Psoas muscle (tissue), 8 donors: ENCODE data around the gene FABP3. TPM values are rescaled to one million over a fixed set of nuclear protein-coding genes. Genes with fewer than 3 reads are reported as not detected.

ENCODE experiments used
- ATAC-seq, 4 donors: fragments of 200-7000 bp; cut with Tn5 transposase; one replicate each; pipeline ENCODE4 v1.9.1; 2020; ENCODE audit warnings: moderate library complexity in 3 of 4, mild to moderate bottlenecking in 2 of 4
- DNase-seq, 2 donors: peaks; one replicate each; pipeline ENCODE4 v3.0.0-alpha.2; 2020
- H3K27ac ChIP-seq: fragments of 200-600 bp; one replicate; pipeline ENCODE4 v1.8.0; 2022
- H3K27me3 ChIP-seq, 3 donors: fragments of 200-600 bp in 1 of 3; one replicate each; pipeline versions ENCODE4 v1.6.1 to v1.8.0; 2013 to 2022; ENCODE audit warnings: low read length in 2 of 3, mild to moderate bottlenecking in 2 of 3, moderate library complexity in 1 of 3; ENCODE audit not compliant: insufficient read depth in 3 of 3
- H3K36me3 ChIP-seq, 2 donors: fragments of 200-600 bp in 1 of 2; one replicate each; pipeline versions ENCODE4 v1.6.1 to v1.8.0; 2013 to 2022; ENCODE audit warnings: low read depth in 1 of 2, mild to moderate bottlenecking in 1 of 2, moderate library complexity in 1 of 2; ENCODE audit not compliant: insufficient read depth in 1 of 2
- H3K4me1 ChIP-seq: fragments of 200-600 bp; one replicate; pipeline ENCODE4 v1.8.0; 2022
- H3K4me3 ChIP-seq: fragments of 200-600 bp; one replicate; pipeline ENCODE4 v1.8.0; 2022; ENCODE audit warnings: mild to moderate bottlenecking
- H3K9me3 ChIP-seq: fragments of 200-600 bp; one replicate; pipeline ENCODE4 v1.8.0; 2022
- WGBS, 3 donors: extraction: QIAGEN DNeasy Blood & Tissue Kit; methylation state at CpG; one replicate each; pipeline versions ENCODE4 v1.1.6 to v1.1.7; 2013; 5-methylcytosine and 5-hydroxymethylcytosine counted together
- intact Hi-C, 2 donors: fragments of 100-400 bp; cut with DNase I; formaldehyde crosslinking; loops; one replicate each; pipeline versions ENCODE4 v1.11.0 to v1.14.2; 2022
- polyA plus RNA-seq, 3 donors: library from polyadenylated mRNA; stranded (reverse); fragments of 200-250 nt; gene quantifications; one replicate each; pipeline ENCODE4 v1.2.3, GENCODE V29; 2013
- total RNA-seq, 4 donors: library from RNA; stranded (reverse); fragmentation: NEBNext Ultra II Directional in 2 of 4; extraction: Animal tissue kit (Norgen Biotek cat#: 25700) in 2 of 4; gene quantifications; one replicate each; pipeline versions ENCODE4 v1.2.1 to v1.2.4, GENCODE V29; 2021 to 2023
- TF ChIP-seq, protein P1 (sequence below): fragments of 200-600 bp; IDR thresholded peaks from one replicate; pipeline ENCODE4 v1.8.0; 2022; ENCODE audit warnings: antibody characterized with exemption
- donor health status: healthy with polysubstance abuse.
- donor health status: DM: no; HTN: no; CAD: no; lungs with moderate emphysema.
- donor health status: Bipolar disorder and iron deficiency.
- donor health status: healthy.
- donor health status: DM: yes; HTN: yes; CAD: no.
- donor health status: DM: no; HTN: no; CAD: no.
- donor health status: DM: no; HTN: no; CAD: no.
- donor health status: DM: yes; HTN: yes; CAD: no.

The FABP3 gene
- total and polyA plus RNA-seq, 7 donors = 467 to 4,001 (median 2,603) TPM

DNA sequence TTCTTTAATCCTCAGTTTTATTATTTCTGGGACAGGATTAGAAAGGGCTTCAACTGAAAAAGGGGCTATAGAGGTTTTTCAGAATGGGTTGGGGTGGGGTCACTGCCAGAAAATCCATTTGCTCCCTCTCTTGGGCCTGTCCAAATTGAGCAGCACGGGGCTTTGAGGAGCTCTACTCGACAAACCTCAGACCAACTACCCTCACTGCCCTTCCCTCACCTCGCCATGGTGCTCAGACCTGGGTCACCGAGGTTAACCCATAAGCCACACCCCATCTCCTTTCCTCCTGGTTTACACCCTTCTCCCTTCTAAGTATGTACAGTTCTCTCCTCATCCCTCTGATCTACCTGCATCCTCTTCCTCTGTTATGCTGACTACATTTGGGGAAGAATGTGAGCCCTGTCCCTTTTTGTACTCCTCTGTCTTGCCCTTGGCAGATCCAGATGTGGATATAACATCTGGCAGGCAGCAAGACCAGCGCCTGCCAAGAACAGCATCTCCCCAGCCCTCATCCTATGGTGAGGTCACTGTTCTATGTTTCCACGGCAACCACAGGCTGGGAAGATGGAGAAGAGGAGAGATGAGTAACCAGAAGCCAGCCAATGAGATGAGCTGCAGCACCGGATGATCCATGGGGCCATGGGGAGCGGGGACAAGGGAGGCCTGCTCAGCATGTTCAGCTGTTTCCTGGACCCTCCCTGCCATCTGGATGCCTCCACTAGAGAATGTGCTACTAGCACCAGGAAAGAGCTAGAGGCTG is 3.7 kb upstream of the FABP3 start:
- intact Hi-C loops = no loop called here
- peak overlapping the region; percentile 15 for H3K27ac ChIP-seq
- no peak for ATAC-seq
- H3K4me3 ChIP-seq = no peak overlapping the region
- no peaks in the 10 kb centered on the region for H3K9me3 ChIP-seq
- DNase-seq = no peak
- H3K27me3 ChIP-seq = no peaks in the 10 kb centered on the region
- 66% methylated on average over 8 of the region's 8 CpGs for WGBS, 3 donors
- H3K36me3 ChIP-seq = no peaks in the 10 kb centered on the region
- H3K4me1 ChIP-seq = peaks cover 39% of the 10 kb centered on the region
- TF ChIP-seq, protein P1, sequence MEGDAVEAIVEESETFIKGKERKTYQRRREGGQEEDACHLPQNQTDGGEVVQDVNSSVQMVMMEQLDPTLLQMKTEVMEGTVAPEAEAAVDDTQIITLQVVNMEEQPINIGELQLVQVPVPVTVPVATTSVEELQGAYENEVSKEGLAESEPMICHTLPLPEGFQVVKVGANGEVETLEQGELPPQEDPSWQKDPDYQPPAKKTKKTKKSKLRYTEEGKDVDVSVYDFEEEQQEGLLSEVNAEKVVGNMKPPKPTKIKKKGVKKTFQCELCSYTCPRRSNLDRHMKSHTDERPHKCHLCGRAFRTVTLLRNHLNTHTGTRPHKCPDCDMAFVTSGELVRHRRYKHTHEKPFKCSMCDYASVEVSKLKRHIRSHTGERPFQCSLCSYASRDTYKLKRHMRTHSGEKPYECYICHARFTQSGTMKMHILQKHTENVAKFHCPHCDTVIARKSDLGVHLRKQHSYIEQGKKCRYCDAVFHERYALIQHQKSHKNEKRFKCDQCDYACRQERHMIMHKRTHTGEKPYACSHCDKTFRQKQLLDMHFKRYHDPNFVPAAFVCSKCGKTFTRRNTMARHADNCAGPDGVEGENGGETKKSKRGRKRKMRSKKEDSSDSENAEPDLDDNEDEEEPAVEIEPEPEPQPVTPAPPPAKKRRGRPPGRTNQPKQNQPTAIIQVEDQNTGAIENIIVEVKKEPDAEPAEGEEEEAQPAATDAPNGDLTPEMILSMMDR = no peak

DNA sequence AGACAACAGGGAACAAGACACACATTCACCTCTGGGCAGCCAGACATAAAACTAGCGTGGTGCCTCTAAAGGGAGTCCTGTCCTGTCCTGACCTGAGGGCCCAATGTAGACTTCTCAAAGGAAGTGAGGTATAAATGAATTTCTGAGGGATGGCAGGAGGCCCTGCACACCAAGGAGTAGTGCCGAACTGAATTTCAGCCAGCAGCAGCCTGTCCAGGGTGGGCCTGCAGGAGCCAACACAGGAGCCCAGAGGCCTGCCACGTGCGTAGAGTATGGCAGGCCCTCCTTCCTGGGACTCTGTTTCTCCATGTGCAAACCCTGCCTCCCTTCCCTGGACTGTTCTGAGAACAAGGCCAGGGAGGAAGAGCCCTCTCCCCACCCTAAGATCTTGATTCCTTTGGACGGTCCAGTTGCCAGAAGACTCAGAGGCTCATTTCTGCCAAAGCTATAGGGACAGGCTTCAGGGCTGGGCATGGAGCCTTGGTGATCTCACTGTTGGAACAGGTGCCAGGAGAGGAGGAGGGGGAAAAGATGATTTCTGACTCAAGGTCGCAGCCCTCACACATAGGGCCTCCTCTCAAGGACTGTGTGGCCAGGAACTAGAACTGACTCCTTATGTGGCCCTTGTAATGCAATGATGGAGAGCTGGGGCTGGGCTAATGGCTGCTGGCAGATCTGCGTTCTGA is 1.8 kb upstream of the FABP3 start:
- intact Hi-C loops = no loop called here
- TF ChIP-seq, protein P1 = no peak
- Histone ChIP-seq H3K27ac (peak overlapping the region; percentile 96), H3K27me3 (no peaks in the 10 kb centered on the region), H3K4me1 (peaks cover 32% of the 10 kb centered on the region), H3K9me3 (no peaks in the 10 kb centered on the region), H3K36me3 (no peaks in the 10 kb centered on the region), H3K4me3 (peak overlapping the region; percentile 70)
- 40 to 63% (median 52%) methylated on average over 7 of the region's 7 CpGs for WGBS, 3 donors
- ATAC-seq (peak; percentile 45 to 60 (median 50)), DNase-seq (peak; percentile 70 to 79)

DNA sequence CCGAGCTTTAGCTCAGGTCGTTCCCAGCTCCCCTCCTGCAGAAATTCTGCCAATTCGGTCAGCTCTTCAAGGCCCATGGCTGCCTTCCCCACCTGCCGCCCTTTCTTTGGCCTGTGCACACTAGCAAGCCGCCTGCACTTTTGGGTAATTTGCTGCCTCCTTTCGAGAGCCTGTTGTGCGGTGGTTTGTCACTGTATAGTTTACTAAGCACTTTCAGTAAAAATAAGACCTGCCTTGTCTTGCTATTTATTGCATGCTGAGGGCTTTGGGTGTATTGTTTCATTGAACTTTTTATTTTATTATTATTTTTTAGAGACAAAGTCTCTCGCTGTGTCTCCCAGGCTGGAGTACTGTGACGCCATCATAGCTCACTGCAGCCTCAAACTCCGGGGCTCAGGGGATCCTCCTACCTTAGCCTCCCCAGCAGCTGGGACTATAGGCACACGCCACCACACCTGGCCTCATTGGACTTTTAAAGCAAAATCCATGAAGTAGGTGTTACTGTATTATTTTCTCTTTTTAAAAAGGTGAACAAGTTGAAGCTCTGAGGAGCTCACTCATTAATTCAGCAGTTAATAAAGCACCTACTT is 1.1 kb upstream of the FABP3 start:
- Histone ChIP-seq H3K27ac (peak overlapping the region; percentile 96), H3K9me3 (no peaks in the 10 kb centered on the region), H3K27me3 (no peaks in the 10 kb centered on the region), H3K36me3 (no peaks in the 10 kb centered on the region), H3K4me1 (peaks cover 35% of the 10 kb centered on the region), H3K4me3 (peak overlapping the region; percentile 70)
- ATAC-seq = no peak
- DNase-seq = no peak
- TF ChIP-seq, protein P1 = no peak
- intact Hi-C loops = no loop called here
- 24 to 30% (median 29%) methylated on average over 11 of the region's 11 CpGs for WGBS, 3 donors

DNA sequence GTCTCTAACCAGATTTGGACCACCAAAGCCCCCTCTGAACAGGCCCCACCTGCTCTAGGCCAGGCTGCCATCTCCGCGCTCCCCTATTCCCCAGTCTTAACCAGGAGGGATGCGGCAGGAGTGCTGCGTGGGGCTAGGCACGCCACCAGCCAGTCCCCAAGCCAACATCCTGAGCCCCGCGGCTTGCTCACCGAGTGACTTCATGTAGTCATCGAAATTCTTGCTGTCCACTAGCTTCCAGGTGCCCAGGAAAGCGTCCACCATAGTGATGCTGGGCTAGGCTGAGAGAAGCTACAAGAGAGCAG is 173 bp downstream of the FABP3 start:
- Histone ChIP-seq H3K4me1 (peaks cover 48% of the 10 kb centered on the region), H3K27me3 (no peaks in the 10 kb centered on the region), H3K27ac (peak overlapping the region; percentile 96), H3K9me3 (no peaks in the 10 kb centered on the region), H3K4me3 (peak overlapping the region; percentile 70), H3K36me3 (peaks cover 0 to 11% of the 10 kb centered on the region in 2 donors)
- DNase-seq = no peak
- 12 to 30% (median 16%) methylated on average over 10 of the region's 10 CpGs for WGBS, 3 donors
- TF ChIP-seq, protein P1 = no peak
- peak in 1 of 4 donors; percentile 1 for ATAC-seq
- intact Hi-C loops = no loop called here
